HG02840 (cell line): ENCODE data around the gene SFXN1.
A peak's percentile ranks its signal among the peaks of the same experiment; 100 is the strongest.
"Not testable (repeated sequence)": the region's sequence is repeated elsewhere in the genome, so short reads cannot be mapped to it uniquely, and the experiment has no call there.

Experiments
- ATAC-seq: cut with Tn5 transposase; IDR thresholded peaks from one replicate; pipeline ENCODE4 v1.9.1; 2021; ENCODE audit warnings: mild to moderate bottlenecking, moderate library complexity, moderate number of reproducible peaks; ENCODE audit not compliant: unreplicated experiment, low FRiP score

Gene SFXN1

GRCh38 chr5:175478384-175479124 is at the start of gene SFXN1:
Gene SFXN1, plus strand, starts transcription at chr5:175478560. Its CDS starts 13,544 bp downstream, at chr5:175492104.
- ATAC-seq: peak; percentile 77

- no peak for ATAC-seq
These were observed 43.6 kb upstream of the SFXN1 start for GRCh38 chr5:175434800-175435199.

- ATAC-seq: no peak
These were observed 42.0 kb upstream of the SFXN1 start for GRCh38 chr5:175436359-175436758.

GRCh38 chr5:175438234-175438857 is 40.0 kb upstream of the SFXN1 start:
- no peak for ATAC-seq

- no peak for ATAC-seq
These were observed 34.8 kb upstream of the SFXN1 start for GRCh38 chr5:175443514-175444059.

GRCh38 chr5:175444060-175444904 is 34.1 kb upstream of the SFXN1 start, which contains the start of gene DRD1:
Gene DRD1, minus strand, starts transcription at chr5:175444182. Its CDS starts 1,083 bp downstream, at chr5:175443099.
- ATAC-seq: no peak

- ATAC-seq: no peak
These were observed 33.4 kb upstream of the SFXN1 start for GRCh38 chr5:175444905-175445456.

- not testable (repeated sequence) for ATAC-seq
These were observed 32.0 kb upstream of the SFXN1 start for GRCh38 chr5:175446378-175446777.

- no peak for ATAC-seq
These were observed 30.8 kb upstream of the SFXN1 start for GRCh38 chr5:175447571-175447970.

- no peak for ATAC-seq
These were observed 30.1 kb upstream of the SFXN1 start for GRCh38 chr5:175448276-175448675.

- ATAC-seq: no peak
These were observed 26.2 kb upstream of the SFXN1 start for GRCh38 chr5:175452166-175452565.

- ATAC-seq: not testable (repeated sequence)
These were observed 24.0 kb upstream of the SFXN1 start for GRCh38 chr5:175454338-175454737.

GRCh38 chr5:175456105-175456742 is 22.1 kb upstream of the SFXN1 start:
- ATAC-seq: no peak

GRCh38 chr5:175457466-175457865 is 20.9 kb upstream of the SFXN1 start:
- peak; percentile 78 for ATAC-seq

- no peak for ATAC-seq
These were observed 18.2 kb upstream of the SFXN1 start for GRCh38 chr5:175460126-175460525.

- ATAC-seq: no peak
These were observed 17.8 kb upstream of the SFXN1 start for GRCh38 chr5:175460552-175460951.

GRCh38 chr5:175461370-175461769 is 17.0 kb upstream of the SFXN1 start:
- no peak for ATAC-seq

GRCh38 chr5:175463641-175464040 is 14.7 kb upstream of the SFXN1 start:
- ATAC-seq: no peak

- peak; percentile 93 for ATAC-seq
These were observed 14.1 kb upstream of the SFXN1 start for GRCh38 chr5:175464074-175464941.
